Kidney glomerular epithelial cell (primary cell): ENCODE measurements around the gene VASN.
A peak's percentile ranks its signal among the peaks of the same experiment; 100 is the strongest.

Source experiments
- DNase-seq: peaks from one replicate; lab custom pipeline; 2025; lab: John Stamatoyannopoulos, UW

VASN gene

DNA sequence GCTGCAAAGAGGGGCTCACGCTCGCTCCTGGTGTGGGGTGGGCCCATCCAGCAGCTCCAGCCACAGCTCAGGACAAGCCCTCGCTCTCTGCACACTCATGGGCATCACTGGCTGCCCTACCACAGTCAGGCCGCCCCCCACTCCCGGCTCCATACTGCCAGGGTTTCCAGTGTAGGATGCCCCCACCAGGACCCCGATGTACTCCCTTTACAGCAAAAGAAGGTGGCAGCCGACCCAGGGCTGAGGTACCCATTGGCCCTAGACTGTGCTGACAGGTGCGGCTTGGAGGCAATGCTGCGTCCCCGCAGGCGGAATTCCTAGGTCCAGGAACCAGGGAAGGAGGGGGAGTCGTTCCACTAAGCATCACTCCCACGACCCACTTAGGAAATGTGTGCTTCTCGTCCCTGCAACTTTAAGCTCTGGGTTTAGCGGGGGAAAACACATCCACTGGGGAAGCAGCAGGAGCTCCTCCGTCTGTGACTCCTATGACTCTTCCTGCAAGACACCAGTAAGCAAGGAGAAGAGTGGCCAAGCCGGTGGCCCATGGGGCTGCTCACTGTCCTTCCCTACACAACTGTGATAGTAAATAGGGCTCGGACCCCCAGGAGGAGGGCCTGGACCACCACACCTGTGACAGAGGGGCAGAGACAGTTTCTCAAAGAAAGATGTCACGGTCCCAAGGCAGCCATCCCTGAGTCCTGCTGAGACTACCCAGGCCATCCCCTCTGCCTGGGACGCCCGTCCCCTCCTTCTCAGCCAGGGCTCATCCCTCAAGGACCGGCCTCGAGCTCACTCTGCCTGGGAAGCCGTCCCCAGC lies 31.7 kb downstream of the VASN start:
- no peak for DNase-seq

DNA sequence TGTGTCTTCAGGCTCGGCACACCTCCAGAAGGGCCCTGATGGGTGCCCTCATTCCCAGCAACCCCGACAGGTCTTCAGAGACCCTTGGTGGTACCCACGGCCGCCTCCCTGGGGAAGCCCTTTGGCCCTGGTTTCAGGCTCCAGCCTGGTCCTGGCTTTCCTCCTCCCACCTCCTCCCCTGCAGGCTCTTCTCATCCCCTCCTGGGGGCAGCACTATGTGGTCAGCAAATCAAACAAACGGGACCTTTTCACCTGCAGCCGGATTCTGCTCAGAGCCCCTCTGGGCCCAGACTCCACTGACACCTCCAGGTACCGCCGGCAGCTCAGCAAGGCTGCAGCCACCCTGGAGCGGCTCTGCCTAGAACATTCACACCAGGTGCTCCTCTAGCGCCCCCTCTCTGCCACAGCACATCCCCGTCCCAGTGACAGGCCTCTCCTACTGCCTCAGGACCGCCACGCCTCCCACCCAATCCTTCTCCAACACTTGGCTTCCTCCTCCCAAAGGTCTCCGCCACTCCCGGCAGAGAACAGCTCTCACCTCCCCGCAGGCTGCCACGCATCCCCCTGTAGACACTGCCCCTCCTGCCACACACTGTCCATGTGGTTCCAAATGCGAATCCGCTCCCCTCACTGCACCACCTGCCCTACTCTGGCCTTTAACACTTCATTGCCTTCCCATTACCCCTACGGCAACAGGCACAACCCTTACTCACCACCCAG lies 32.8 kb downstream of the VASN start:
- no peak for DNase-seq

DNA sequence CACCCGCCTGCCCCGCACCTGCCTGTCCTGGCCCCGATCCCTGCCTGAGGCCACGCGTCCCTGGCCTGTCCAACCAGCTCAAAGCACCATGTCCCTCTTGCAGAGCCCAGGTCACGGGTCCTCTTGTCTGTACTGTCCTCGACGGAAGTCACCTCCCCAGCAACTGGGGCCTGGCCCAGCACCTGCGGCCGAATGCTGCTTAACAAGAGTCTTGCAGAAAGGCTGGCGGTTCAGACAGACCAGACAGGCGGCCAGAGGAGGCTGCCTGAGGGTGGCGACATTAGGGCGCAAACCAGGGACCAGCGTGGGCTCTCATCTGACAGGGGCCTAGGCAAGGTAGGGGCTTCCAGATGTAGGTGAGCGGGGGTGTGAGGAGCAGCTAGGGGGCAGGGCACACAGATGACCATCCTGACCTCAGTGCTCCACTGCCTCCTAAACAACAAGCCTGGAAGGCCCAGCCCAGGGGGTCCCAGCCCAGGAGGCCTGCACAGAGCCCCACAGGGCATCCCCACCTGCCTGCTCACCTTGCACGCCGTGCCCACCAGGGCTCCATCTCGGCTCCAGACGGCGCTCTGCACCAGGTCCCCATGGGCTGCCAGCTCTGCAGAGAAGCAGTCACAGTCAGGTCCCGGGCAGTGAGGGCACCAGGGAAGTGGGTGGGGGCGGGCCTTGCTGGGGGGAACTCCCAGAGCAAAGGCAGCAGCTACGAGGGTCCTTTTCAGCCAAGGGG lies 33.5 kb downstream of the VASN start:
- DNase-seq, result no peak

DNA sequence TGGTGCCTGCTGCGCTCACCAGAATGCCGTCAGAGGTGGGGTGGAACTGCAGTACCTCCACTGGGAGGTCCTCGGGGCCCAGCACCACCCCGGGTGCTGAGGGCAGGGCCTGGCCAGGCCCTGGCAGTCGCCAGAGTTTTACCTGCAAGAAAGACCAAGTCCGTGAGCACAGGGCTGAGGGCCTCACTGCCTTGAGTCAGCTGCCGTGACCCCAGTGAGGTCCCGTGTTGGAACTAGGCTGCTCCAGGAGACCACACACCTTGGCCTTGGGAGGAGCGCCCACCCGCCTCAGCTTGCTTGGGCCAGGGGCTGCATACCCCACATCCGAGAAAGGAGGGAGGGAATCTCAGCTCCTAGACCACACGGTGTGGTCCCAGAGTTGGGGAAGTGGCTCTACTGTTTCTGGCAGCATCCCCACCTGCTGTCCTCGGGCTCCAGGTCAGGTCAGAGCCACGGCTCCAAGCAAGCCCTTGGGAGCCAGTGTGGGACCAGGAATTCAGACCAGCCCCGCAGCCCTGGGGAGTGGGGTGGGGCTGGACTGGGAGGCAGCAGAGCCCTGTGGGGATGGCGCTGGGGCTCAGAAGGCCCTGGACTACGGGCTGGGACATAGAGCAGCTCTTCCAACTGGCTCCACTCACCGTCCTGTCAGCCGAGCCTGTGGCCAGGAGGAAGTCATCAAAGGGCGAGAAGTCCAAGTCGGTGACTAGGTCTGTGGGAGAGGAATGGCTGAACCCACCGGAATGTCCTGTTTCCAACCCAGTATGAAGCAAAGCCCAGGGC lies 36.1 kb downstream of the VASN start:
- DNase-seq, result no peak

DNA sequence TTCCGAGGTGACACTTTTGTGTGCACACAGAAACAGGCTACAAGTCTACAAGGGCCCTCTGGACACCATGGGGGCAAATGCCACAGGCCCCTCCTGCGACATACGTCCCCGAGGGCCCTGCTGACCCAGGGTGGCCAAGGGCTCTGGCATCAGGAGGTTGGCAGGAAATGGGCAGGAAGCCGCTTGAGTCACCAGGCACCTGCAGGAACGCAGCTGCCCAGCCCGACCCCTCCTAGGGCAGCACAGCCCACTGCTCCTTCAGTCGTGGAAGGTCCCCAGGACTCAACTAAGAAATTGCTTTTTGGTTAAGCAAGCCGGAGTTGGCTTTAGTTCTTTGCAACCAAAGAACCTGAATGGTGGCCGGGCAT lies 36.7 kb downstream of the VASN start:
- DNase-seq, result no peak

DNA sequence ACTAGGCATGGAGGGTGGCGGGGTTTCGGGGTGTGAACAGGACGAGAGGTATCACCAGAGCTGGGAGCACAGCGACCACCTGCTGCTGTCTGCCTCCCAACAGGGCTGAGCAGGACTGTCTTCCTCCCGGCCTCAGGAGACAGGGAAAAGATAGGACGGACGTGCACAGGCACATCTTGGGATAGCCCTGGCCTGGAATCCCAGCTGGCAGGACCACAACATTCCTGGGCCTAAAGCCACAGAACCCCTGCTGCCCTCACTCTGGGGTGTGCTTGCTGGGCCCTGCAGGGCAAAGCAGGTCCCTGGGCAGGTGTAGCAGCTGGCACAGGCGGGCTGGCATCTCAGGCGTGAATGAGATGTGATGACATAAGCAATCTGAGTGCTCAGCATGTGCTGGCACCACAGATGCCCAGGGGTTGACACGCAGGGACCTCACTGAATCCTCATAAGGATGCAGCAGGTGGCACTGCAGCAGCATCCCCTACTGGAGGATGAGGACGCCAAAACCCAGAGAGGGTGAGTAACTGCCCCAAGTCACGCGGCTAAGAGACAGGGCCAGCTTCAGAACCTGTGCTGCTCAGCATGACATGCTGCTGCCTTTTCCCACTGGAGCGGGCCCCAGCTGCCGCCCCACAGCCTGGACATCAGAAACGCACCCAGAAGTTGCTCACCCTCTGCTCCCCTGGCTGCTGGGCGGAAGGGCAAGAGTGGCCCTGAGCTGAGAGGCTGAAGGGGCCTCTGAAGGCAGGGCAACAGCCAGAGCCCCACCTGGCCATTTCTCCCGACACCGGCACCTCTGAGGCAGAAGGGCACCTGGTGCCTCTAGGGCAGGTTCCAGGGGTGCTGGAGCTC lies 37.7 kb downstream of the VASN start:
- DNase-seq, result no peak

DNA sequence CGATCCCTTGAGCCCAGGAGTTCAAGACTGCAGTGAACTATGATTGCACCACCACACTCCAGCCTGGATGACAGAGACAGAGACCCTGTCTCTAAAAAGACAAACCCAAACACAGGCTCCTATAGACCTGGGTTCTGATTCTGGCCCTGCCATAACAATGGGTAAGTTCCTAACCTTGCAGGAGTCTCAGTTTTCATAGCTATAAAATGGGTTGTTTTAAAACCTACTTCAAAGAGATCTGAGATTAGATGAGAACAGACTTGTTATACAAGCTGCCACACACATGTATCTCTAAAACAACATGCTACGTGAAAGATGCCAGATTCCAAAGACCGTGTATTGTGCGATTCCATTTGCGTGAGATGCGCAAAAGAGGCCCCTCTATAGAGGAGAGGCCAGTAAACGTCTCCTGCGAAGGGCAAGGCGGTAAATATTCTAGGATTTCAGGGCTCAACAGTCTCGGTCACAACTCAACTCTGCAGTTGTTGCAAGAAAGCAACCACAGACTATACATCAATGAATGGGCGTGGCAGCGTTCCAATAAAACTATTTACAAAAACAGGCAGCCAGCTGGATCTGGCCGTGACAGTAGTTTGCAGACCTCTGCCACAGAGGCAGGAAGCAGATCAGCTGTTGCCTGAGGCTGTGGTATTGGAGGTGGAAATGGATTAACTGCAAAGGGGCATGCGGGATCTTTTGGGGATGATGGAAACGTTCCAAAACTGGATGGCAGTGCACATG lies 38.9 kb downstream of the VASN start:
- no peak for DNase-seq

DNA sequence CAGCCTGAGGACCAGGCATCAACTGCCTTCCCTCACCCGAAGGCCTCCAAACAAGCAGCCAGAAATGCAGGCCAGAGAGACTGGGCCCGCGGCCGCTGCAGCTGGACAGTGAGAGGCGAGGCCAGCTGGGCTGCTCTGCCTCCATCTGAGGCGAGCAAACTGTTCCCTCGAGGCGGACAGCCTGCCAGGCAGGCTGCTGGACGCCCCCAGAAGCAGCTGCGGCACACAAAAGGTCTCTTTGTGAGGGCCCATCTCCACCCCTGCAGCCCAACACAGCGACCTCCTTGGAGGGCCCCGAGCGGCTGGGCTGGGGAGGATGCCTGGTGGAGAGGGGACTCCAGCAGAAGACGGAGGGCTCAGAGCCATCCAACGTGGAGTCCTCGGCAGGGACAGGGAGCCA lies 40.0 kb downstream of the VASN start:
- no peak for DNase-seq

DNA sequence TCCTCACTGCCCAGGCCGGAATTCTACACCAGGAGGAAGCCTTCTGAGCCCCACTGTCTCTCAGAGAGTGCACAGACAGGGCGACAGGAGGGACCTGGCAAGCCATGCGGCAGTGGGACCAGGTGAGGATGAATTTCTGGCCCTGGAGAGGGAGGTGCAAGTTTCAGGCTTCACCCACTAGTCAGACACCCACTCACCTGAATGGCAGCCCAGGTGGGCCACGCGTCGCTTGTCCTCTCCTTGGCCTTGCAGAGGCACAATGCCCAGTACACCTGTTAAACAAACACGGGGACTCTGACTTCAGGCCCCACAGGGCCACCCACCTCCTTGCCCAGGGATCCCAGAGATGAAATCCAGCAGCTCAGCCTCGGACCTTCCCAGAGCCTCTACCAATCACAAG lies 40.5 kb downstream of the VASN start:
- DNase-seq, result no peak

DNA sequence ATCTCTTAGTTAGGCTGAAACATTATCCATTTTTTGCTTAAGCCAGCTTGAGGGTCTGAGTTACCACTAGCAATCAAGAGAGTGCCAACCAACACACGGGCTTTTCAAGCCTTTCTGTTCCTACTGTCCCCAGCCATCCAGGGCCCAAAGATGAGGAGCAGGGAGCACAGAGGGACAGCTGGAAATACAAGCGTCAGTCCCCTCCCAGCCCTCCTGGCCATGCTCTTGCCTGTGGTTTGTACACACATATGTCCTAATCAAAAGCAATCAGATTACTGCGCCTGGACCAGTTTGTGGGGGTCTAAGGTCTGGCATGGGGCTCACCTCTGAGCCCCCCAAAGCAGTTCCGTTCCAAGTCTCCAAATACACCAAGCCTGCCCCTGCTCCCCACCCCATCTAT lies 41.2 kb downstream of the VASN start:
- no peak for DNase-seq

DNA sequence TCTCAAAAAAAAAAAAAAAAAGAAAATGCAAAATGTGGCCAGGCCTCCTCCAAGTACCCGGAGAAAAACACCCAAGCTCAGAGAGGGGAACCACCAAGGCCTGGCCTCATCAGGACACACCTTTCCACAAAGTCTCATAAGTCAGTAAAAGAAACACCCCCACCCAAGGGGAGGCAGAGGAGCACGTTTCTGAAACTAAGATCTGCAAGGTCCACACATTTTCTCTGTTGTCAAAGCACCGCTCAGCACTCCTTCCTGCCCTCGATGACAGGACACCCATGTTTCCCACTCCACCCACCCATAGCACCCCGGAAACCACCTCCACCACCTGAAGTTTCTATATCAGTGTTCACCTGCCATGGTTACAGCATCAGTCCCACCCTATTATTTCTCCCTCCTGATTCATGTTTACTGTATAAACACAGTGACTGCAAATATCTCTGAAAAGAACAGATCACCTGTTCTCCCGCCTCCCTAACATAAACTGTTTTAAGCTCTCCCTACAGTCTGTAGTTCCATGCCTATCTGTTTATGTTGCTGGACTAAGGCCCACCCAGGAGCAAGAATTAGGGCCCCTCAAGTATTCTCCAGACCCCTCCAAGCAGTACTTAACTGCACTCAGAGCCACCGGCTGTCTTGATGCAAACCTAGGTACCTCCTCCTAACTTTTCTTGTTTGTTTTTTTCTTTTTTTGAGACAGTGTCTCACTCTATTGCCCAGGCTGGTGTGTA lies 42.7 kb downstream of the VASN start:
- no peak for DNase-seq

DNA sequence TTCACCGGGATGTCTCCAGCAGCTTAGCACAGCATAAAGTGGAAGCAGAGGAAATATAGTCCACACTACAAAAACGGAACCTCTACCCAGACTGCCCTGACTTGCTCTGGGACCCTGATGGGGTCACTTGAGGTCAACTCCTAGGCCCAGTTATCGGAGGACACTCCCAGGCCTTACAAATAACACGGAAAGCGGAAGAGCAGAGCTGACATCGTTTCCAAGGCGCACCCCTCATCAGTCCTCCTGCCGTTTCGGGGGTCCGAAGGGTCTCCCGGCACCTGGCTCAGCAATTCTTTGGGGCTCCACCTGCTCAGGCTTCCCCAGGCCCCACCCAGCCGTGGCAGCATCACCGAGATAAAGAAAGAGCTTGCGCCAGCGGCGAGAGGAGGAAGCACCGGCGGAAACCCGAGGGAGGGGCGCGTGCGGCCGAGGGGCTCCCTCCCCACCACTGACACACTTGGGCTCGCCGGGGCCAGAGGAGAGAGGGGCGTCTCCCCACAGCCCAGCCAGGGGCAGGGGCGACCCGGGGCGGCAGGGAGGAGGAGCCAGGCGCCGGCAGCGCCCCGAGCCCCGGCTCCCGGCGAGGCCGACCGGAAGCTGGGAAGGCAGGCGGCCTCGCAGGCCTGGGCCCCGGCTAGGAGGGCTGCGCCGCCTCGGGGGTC lies 44.0 kb downstream of the VASN start:
- no peak for DNase-seq

DNA sequence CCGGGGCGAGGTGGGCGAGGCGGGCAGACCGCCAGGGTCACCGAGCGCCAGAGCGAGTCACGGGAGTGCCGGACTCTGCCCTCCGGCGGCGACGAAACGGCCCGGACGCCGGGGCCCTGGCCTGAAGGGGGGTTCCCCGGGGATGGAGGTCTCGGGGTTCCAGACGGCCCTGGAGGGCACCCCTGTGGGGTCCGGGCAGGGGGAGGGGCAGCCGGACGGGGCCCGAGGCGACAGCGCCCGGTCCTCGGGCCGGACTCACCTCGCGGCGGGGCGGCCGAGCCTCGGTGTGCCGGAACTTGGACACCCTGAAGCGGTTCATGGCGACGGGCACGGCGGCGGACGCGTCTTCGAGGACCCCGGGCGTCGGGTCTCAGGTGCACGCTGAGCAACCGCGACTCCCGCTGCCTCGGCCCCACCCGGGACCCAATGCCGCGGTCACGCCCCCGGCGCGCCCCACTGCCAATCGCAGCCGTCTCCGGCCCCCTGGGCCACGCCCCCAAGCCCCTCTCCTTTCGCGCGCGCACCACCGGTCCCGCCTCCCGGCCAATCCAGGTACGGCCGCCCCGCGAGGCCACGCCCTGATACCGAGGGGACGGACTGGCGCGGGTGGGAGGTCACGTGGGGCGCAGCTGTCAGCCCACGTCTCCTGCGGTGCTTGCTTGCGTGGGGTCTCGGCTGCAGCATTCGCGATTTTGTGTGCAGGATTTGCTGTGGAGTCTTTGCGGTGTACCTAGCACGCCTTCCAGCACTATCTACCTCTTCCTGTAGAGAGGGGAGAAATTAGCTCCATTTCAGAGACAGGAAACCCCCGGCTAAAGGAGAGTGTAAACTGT lies 44.8 kb downstream of the VASN start, which contains the start of gene CORO7:
CORO7 (minus strand) TSS at position 397 of the 833 bp plus-strand sequence; CDS start at position 319, 78 bp downstream.
- DNase-seq, result peak; percentile 85

DNA sequence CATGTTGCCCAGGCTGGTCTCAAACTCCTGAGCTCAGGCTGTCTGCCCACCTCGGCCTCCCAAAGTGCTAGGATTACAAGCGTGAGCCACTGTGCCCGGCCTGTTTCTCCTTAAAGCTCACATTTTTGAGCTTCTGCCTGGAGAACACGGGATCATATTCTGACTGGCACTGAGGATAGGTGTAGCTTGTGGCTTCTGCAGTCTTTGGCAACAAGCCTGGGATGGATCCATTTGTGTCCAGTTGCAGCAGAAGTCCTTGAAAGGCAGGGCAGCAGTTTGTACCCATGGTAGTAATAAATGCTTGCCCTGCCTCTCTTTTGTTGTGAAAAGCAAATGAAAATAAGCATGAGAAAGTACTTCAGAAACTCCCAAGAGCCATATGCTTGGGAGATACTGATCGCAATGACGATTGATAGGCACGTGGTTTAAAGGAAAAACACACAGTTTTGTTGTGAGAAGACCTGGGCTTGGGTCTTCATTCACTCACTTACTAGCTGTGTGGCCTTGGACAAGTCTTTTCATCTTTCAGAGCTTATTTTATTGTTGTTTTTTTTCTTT lies 47.8 kb downstream of the VASN start:
- no peak for DNase-seq

DNA sequence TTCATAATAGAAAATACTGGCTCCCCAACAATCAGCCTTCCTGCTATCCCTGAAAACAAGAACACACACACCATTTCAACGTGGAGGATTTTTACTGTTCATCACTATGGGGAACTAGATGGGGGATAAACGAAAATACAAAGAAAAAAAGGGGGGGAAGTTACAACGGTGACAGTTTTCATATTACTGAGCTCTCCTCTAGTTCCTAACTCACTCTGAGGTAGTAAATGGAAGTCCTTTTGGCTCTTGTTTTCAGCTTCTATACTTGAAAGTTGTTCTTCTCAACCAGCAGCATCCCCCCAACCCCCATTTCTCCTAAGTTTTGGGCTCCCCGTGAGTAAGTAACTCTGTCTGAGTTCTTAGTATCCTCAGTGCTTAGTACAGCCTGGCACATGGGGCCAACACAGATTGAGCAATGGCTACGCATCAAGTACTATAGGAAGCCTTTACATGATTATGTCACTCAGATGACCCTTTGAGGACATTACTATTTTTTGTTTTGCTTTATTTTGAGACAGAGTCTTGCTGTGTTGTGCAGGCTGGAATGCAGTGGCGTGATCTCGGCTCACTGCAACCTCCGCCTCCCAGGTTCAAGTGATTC lies 49.0 kb downstream of the VASN start:
- no peak for DNase-seq

DNA sequence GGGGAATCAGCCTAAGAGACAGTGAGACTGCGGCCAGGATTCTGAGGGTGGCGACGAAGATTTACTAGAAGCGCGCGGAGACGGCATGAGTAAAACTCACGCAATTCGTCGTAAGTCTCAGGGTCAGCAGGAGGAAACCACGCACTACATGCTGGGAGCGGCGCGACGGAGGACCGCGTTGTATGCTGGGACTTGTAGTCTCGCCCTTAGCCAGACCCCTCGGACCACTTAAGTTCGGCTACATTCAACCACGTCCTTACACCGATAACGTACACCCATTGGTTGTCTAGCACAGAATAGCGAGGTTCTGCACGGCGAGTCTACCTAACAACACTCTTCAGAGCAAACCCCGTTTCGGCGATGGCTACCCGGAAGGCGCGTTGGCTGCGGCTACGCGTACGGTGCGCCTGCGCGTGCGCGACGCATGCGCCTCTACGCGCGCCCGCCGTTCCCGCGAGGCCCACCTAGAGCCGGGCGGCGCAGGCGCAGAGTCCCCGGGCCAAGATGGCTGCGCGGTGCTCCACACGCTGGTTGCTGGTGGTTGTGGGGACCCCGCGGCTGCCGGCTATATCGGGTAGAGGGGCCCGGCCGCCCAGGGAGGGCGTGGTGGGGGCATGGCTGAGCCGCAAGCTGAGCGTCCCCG lies 53.9 kb downstream of the VASN start, which contains the start of gene DNAJA3:
DNAJA3 (plus strand) TSS at position 491 of the 643 bp plus-strand sequence; CDS start at position 505, 14 bp downstream.
- DNase-seq, result peak; percentile 98
